Measurements from ENCODE around the gene C12orf50.
"Not testable (repeated sequence)": the region's sequence is repeated elsewhere in the genome, so short reads cannot be mapped to it uniquely, and the experiment has no call there.

The C12orf50 gene

GRCh38 chr12:87981495-87981894, 47.7 kb downstream of the C12orf50 start:
- no peak for TF ChIP-seq CTCF (IDR thresholded peaks at IDR 0.05; ENCODE audit: extremely low read depth, insufficient read depth, missing control alignments)
- in situ Hi-C loops (cut with MboI; ENCODE audit: low pct_unique_long_range_greater_than_20kb, low sequenced_read_pairs, unreplicated experiment): no loop called here
- DNase-seq (ENCODE audit: low spot score): no peak

GRCh38 chr12:87975879-87976278, 53.3 kb downstream of the C12orf50 start:
- no peak for TF ChIP-seq CTCF (IDR thresholded peaks at IDR 0.05; ENCODE audit: extremely low read depth, insufficient read depth, missing control alignments)
- DNase-seq (ENCODE audit: low spot score): no peak
- in situ Hi-C loops (cut with MboI; ENCODE audit: low pct_unique_long_range_greater_than_20kb, low sequenced_read_pairs, unreplicated experiment): no loop called here

GRCh38 chr12:87967871-87968270, 61.3 kb downstream of the C12orf50 start:
- TF ChIP-seq CTCF (IDR thresholded peaks at IDR 0.05; ENCODE audit: extremely low read depth, insufficient read depth, missing control alignments): no peak
- in situ Hi-C loops (cut with MboI; ENCODE audit: low pct_unique_long_range_greater_than_20kb, low sequenced_read_pairs, unreplicated experiment): no loop called here
- DNase-seq (ENCODE audit: low spot score): no peak

- TF ChIP-seq CTCF (IDR thresholded peaks at IDR 0.05; ENCODE audit: extremely low read depth, insufficient read depth, missing control alignments): no peak
- in situ Hi-C loops (cut with MboI; ENCODE audit: low pct_unique_long_range_greater_than_20kb, low sequenced_read_pairs, unreplicated experiment): no loop called here
- DNase-seq (ENCODE audit: low spot score): no peak
These were observed 68.6 kb downstream of the C12orf50 start for GRCh38 chr12:87960566-87960965.

GRCh38 chr12:87954028-87954427, 75.2 kb downstream of the C12orf50 start:
- in situ Hi-C loops (cut with MboI; ENCODE audit: low pct_unique_long_range_greater_than_20kb, low sequenced_read_pairs, unreplicated experiment); DNase-seq (ENCODE audit: low spot score): not testable (repeated sequence)

GRCh38 chr12:87953256-87953860, 75.8 kb downstream of the C12orf50 start:
- TF ChIP-seq CTCF (IDR thresholded peaks at IDR 0.05; ENCODE audit: extremely low read depth, insufficient read depth, missing control alignments): peak; percentile 40
- DNase-seq (ENCODE audit: low spot score): peak; percentile 26
- in situ Hi-C loops (cut with MboI; ENCODE audit: low pct_unique_long_range_greater_than_20kb, low sequenced_read_pairs, unreplicated experiment): no loop called here

GRCh38 chr12:87952850-87953249, 76.4 kb downstream of the C12orf50 start:
- in situ Hi-C loops (cut with MboI; ENCODE audit: low pct_unique_long_range_greater_than_20kb, low sequenced_read_pairs, unreplicated experiment): no loop called here
- no peak for DNase-seq (ENCODE audit: low spot score)

More at GRCh38 chr12:87952850-87953249, 76.4 kb downstream of the C12orf50 start:
- TF ChIP-seq CTCF (IDR thresholded peaks at IDR 0.05; ENCODE audit: extremely low read depth, insufficient read depth, missing control alignments): no peak
